Caco-2 (cell line): ENCODE data around the gene BABAM1. TPM values are rescaled to one million over a fixed set of nuclear protein-coding genes. Genes with fewer than 3 reads are reported as not detected.
A peak's percentile ranks its signal among the peaks of the same experiment; 100 is the strongest.

Experiments
- BruUV-seq: library from RNA; stranded (reverse); fragments of 400-500 nt; replicated peaks from 2 replicates; lab custom pipeline; 2021; lab: Mats Ljungman, UMichigan
- CTCF ChIA-PET: fragments of 300-600 bp; sonication (Branson Sonifier 250); formaldehyde crosslinking; loops from one replicate; lab custom pipeline; 2022; ENCODE audit warnings: antibody characterized with exemption; lab: Charles Lee
- POLR2A ChIA-PET: fragments of 300-600 bp; sonication (Branson Sonifier 250); formaldehyde crosslinking; loops from one replicate; lab custom pipeline; 2022; ENCODE audit warnings: antibody characterized with exemption; lab: Charles Lee
- DNase-seq, 2 experiments: peaks; one replicate each; pipeline versions ENCODE4 v3.0.0 to v3.0.0-alpha.2; 2020 to 2022
- H3K27me3 ChIP-seq: replicated peaks from 2 replicates; pipeline ENCODE4 v1.6.0; 2011; ENCODE audit warnings: low read length; ENCODE audit not compliant: control insufficient read depth, insufficient read depth
- H3K36me3 ChIP-seq: 2 replicates; pipeline ENCODE4 v1.5.1; 2011; ENCODE audit warnings: low read length; ENCODE audit not compliant: control insufficient read depth, insufficient read depth
- H3K4me1 ChIP-seq: fragments of 250-450 bp; sonication (Bioruptor Pico); 2 replicates; pipeline ENCODE4 v1.5.1; 2020; ENCODE audit warnings: mild to moderate bottlenecking
- H3K4me3 ChIP-seq: 2 replicates; pipeline ENCODE4 v1.5.1; 2011; ENCODE audit warnings: low read depth, mild to moderate bottlenecking, control low read depth, low read length
- H3K9me3 ChIP-seq: fragments of 250-450 bp; sonication (Bioruptor Pico); 2 replicates; pipeline ENCODE4 v1.5.1; 2020; ENCODE audit warnings: mild to moderate bottlenecking, moderate library complexity
- H3K27ac Mint-ChIP-seq: one replicate; pipeline ENCODE4 v1.8.0; 2022; ENCODE audit warnings: mixed read lengths; ENCODE audit not compliant: unreplicated experiment
- H3K27me3 Mint-ChIP-seq: one replicate; pipeline ENCODE4 v1.8.0; 2022; ENCODE audit warnings: mixed read lengths; ENCODE audit not compliant: insufficient read depth, unreplicated experiment
- H3K36me3 Mint-ChIP-seq: one replicate; pipeline ENCODE4 v1.8.0; 2022; ENCODE audit warnings: mild to moderate bottlenecking, mixed read lengths; ENCODE audit not compliant: insufficient read depth, unreplicated experiment
- H3K4me1 Mint-ChIP-seq: one replicate; pipeline ENCODE4 v1.8.0; 2022; ENCODE audit warnings: low read depth, mixed read lengths; ENCODE audit not compliant: unreplicated experiment
- H3K4me3 Mint-ChIP-seq: one replicate; pipeline ENCODE4 v1.8.0; 2022; ENCODE audit warnings: mild to moderate bottlenecking, moderate library complexity, mixed read lengths; ENCODE audit not compliant: unreplicated experiment
- H3K9me3 Mint-ChIP-seq: one replicate; pipeline ENCODE4 v1.8.0; 2022; ENCODE audit warnings: mixed read lengths; ENCODE audit not compliant: unreplicated experiment
- intact Hi-C: fragments of 100-400 bp; cut with micrococcal nuclease; formaldehyde crosslinking; loops from one replicate; pipeline ENCODE4 v1.10.0; 2022; ENCODE audit not compliant: unreplicated experiment
- total RNA-seq: library from RNA; stranded (reverse); gene quantifications from 2 replicates; pipeline ENCODE4 v1.2.3, GENCODE V29; 2022
- TF ChIP-seq, protein P1 (sequence below), 2 experiments: fragments of 200-600 bp in 1 of 2; IDR thresholded peaks; 1 replicate in 1 of 2; 2 replicates in 1 of 2; pipeline versions ENCODE4 v1.5.1 to v1.8.0; 2011 to 2022; ENCODE audit warnings: antibody characterized with exemption in 1 of 2, control low read depth in 1 of 2, inconsistent platforms in 1 of 2, low read depth in 1 of 2, low read length in 1 of 2, mild to moderate bottlenecking in 1 of 2, moderate library complexity in 1 of 2; ENCODE audit not compliant: insufficient read depth in 1 of 2, severe bottlenecking in 1 of 2, unreplicated experiment in 1 of 2

BABAM1 gene
- total RNA-seq, 1 experiment from 2014 or later = 91.7 TPM

DNA sequence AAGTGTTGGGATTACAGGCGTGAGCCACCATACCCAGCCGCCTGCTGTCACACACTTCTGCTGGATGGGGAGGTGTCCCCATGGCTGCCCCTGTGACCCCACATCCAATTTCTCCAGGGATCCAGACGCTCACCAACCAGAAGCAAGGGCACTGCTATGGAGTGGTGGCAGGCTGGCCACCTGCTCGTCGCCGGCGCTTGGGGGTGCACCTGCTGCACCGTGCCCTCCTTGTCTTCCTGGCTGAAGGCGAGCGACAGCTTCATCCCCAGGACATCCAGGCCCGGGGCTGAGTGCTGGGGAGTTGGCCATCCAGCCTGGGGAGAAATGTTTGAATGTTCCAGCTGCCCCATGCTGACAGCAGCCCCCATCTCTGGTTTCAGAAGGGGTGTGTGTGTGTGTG is 19.0 kb downstream of the BABAM1 start:
- no peaks in the 10 kb centered on the region for H3K9me3 Mint-ChIP-seq
- TF ChIP-seq, protein P1, sequence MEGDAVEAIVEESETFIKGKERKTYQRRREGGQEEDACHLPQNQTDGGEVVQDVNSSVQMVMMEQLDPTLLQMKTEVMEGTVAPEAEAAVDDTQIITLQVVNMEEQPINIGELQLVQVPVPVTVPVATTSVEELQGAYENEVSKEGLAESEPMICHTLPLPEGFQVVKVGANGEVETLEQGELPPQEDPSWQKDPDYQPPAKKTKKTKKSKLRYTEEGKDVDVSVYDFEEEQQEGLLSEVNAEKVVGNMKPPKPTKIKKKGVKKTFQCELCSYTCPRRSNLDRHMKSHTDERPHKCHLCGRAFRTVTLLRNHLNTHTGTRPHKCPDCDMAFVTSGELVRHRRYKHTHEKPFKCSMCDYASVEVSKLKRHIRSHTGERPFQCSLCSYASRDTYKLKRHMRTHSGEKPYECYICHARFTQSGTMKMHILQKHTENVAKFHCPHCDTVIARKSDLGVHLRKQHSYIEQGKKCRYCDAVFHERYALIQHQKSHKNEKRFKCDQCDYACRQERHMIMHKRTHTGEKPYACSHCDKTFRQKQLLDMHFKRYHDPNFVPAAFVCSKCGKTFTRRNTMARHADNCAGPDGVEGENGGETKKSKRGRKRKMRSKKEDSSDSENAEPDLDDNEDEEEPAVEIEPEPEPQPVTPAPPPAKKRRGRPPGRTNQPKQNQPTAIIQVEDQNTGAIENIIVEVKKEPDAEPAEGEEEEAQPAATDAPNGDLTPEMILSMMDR (IDR thresholded peaks at IDR 0.05; ENCODE audit: insufficient read depth in 1 of 2, low read depth in 1 of 2, low read length in 1 of 2, severe bottlenecking in 1 of 2, unreplicated experiment in 1 of 2) = no peak
- POLR2A ChIA-PET = no interaction called here
- H3K36me3 Mint-ChIP-seq = peaks cover 19% of the 10 kb centered on the region
- intact Hi-C loops = no loop called here
- no peak for DNase-seq
- H3K4me1 Mint-ChIP-seq = peaks cover 5% of the 10 kb centered on the region
- CTCF ChIA-PET = interaction anchor here (1.1 kb wide), 1 partner anchor 19 kb away, joined by 4 read pairs; no protein-coding TSS in a partner anchor
- Histone ChIP-seq H3K9me3 (no peaks in the 10 kb centered on the region), H3K4me3 (no peak overlapping the region), H3K4me1 (peaks cover 11% of the 10 kb centered on the region; the same call in 1 of the 2 replicates), H3K36me3 (no peaks in the 10 kb centered on the region; the same call in 1 of the 2 replicates), H3K27me3 (no peaks in the 10 kb centered on the region)
- H3K4me3 Mint-ChIP-seq = no peak overlapping the region
- no peaks in the 10 kb centered on the region for H3K27me3 Mint-ChIP-seq
- no peak overlapping the region for H3K27ac Mint-ChIP-seq
- BruUV-seq = no TSS peak

DNA sequence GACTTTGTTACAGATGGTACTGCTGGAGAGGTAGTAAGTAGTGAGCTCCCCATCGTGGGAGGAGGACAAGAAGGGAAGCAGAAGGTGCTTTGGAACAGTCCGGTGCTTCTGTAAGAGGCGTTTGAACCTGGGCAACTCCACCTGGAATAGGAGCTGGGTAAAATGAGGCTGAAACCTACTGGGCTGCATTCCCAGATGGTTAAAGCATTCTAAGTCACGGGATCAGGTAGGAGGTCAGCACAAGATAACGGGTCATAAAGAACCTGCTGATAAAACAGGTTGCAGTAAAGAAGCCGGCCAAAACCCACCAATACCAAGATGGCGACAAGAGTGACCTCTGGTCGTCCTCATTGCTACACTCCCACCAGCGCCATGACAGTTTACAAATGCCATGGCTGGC is 19.5 kb downstream of the BABAM1 start:
- Histone ChIP-seq H3K4me1 (peaks cover 11% of the 10 kb centered on the region; the same call in 1 of the 2 replicates), H3K36me3 (no peaks in the 10 kb centered on the region; the same call in 1 of the 2 replicates), H3K4me3 (no peak overlapping the region), H3K9me3 (no peaks in the 10 kb centered on the region), H3K27me3 (no peaks in the 10 kb centered on the region)
- intact Hi-C loops = no loop called here
- Mint-ChIP-seq H3K36me3 (peaks cover 14% of the 10 kb centered on the region), H3K9me3 (no peaks in the 10 kb centered on the region), H3K4me1 (peaks cover 5% of the 10 kb centered on the region), H3K4me3 (no peak overlapping the region), H3K27me3 (no peaks in the 10 kb centered on the region), H3K27ac (no peak overlapping the region)
- TF ChIP-seq, protein P1 (IDR thresholded peaks at IDR 0.05; ENCODE audit: insufficient read depth in 1 of 2, low read depth in 1 of 2, low read length in 1 of 2, severe bottlenecking in 1 of 2, unreplicated experiment in 1 of 2) = no peak
- ChIA-PET CTCF (interaction anchor here (1.1 kb wide), 1 partner anchor 20 kb away, joined by 4 read pairs; no protein-coding TSS in a partner anchor), POLR2A (no interaction called here)
- no TSS peak for BruUV-seq
- DNase-seq = no peak

DNA sequence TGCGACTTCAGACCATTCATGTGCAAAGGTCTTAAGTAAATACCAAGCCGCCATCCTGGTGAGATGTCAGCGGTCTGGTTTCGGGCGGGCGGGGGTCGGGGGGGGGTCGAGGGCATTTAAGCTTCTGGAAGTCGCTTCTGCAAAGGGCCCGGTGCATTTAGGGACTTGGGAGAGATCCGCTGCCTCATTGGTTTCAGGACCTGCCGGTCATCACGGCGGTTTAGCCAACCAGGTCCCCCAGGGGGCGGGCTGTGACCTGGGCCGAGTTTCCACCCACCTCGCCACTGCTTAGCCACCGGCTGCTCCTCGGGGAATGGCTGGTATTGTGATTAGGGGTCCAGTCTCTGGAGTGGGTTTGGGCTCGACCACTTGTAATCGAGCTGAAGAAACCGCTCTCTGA is 22.2 kb downstream of the BABAM1 start:
- H3K27me3 Mint-ChIP-seq = no peaks in the 10 kb centered on the region
- Histone ChIP-seq H3K4me3 (no peak overlapping the region), H3K9me3 (no peaks in the 10 kb centered on the region), H3K36me3 (peaks cover 1% of the 10 kb centered on the region; the same call in 1 of the 2 replicates), H3K4me1 (peaks cover 11% of the 10 kb centered on the region; the same call in 1 of the 2 replicates), H3K27me3 (no peaks in the 10 kb centered on the region)
- peaks cover 7% of the 10 kb centered on the region for H3K36me3 Mint-ChIP-seq
- H3K27ac Mint-ChIP-seq = no peak overlapping the region
- no peaks in the 10 kb centered on the region for H3K9me3 Mint-ChIP-seq
- TF ChIP-seq, protein P1 (IDR thresholded peaks at IDR 0.05; ENCODE audit: insufficient read depth in 1 of 2, low read depth in 1 of 2, low read length in 1 of 2, severe bottlenecking in 1 of 2, unreplicated experiment in 1 of 2) = no peak
- H3K4me3 Mint-ChIP-seq = no peak overlapping the region
- CTCF ChIA-PET = no interaction called here
- peak; percentile 81 to 86 for DNase-seq
- intact Hi-C loops = no loop called here
- no TSS peak for BruUV-seq
- POLR2A ChIA-PET = no interaction called here
- H3K4me1 Mint-ChIP-seq = peaks cover 5% of the 10 kb centered on the region
